Heart left ventricle (tissue), 13 donors: Measurements from ENCODE around the gene MT1H.

ENCODE experiments used
- POLR2A ChIP-seq, 2 donors: fragments of 450-650 bp; IDR thresholded peaks; one replicate each; pipeline ENCODE4 v1.6.1; 2017; ENCODE audit warnings: antibody characterized with exemption in 2 of 2, mild to moderate bottlenecking in 2 of 2, moderate library complexity in 2 of 2
- TF ChIP-seq, protein P1 (sequence below), 12 donors: fragments of 200-600 bp; sonication (generic) in 4 of 12; IDR thresholded peaks; one replicate each; pipeline versions ENCODE4 v1.5.0 to v1.8.0; 2018 to 2022; ENCODE audit warnings: antibody characterized with exemption in 12 of 12, mild to moderate bottlenecking in 5 of 12
- donor health status: ischemic (EF 13 %, LVEDD 7.1; RV severe dilation, severe dysfunction).
- donor health status: DM: no; HTN: yes; CAD: no.
- donor health status: DM: no; HTN: no; CAD: no.
- donor health status: ischemic (EF 25% LVEDD 6.9; RV normal size, moderate dysfunction).
- donor health status: ischemic (EF 25% LVEDD 5.7; RV mildly dilated, moderate dysfunction).
- donor health status: ischemic (EF 35%, LVEDD 5.7; RV mildly dilated, moderate dysfunction).
- donor health status: nonischemic (EF 11% LVEDD 7.7; RV severe dilation, severe dysfunction).
- donor health status: DM: yes; HTN: yes; CAD: no.
- donor health status: PGD.
- donor health status: ischemic (EF 29% LVEDD 5.4; RV normal size, mild dysfunction).
- donor health status: nonischemic (EF 23%, LVEDD 6.1; RV moderate dilation, normal function).

- peak in 1 of 2 donors; percentile 90 for TF ChIP-seq POLR2A (IDR thresholded peaks at IDR 0.05)
- TF ChIP-seq, protein P1, sequence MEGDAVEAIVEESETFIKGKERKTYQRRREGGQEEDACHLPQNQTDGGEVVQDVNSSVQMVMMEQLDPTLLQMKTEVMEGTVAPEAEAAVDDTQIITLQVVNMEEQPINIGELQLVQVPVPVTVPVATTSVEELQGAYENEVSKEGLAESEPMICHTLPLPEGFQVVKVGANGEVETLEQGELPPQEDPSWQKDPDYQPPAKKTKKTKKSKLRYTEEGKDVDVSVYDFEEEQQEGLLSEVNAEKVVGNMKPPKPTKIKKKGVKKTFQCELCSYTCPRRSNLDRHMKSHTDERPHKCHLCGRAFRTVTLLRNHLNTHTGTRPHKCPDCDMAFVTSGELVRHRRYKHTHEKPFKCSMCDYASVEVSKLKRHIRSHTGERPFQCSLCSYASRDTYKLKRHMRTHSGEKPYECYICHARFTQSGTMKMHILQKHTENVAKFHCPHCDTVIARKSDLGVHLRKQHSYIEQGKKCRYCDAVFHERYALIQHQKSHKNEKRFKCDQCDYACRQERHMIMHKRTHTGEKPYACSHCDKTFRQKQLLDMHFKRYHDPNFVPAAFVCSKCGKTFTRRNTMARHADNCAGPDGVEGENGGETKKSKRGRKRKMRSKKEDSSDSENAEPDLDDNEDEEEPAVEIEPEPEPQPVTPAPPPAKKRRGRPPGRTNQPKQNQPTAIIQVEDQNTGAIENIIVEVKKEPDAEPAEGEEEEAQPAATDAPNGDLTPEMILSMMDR (IDR thresholded peaks at IDR 0.05) = no peak
Measured at GRCh38 chr16:56625140-56625942, 44.3 kb upstream of the MT1H start, which contains the start of gene MT1E.
